ENCODE measurements around the gene S100A13.
"Not testable (repeated sequence)": the region's sequence is repeated elsewhere in the genome, so short reads cannot be mapped to it uniquely, and the experiment has no call there.

The S100A13 gene

DNA sequence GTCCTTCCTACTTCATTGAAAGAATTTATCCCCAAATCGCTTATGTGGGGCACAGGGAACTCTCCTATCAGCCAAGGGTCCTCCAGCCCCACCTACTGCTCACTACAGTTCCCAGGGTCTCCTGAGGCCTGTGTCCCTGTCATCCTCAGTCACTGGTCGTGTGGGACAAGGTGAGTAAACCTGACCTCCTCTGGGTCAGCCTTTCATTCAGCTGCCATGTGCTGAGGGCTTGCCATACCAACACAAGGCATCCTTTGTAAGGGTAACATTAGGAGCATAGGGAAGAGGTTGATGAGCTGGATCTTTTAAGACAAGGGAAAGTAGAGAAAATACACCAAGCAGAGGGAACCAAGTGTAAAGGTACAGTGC is 20.0 kb upstream of the S100A13 start:
- DNase-seq, result no peak

DNA sequence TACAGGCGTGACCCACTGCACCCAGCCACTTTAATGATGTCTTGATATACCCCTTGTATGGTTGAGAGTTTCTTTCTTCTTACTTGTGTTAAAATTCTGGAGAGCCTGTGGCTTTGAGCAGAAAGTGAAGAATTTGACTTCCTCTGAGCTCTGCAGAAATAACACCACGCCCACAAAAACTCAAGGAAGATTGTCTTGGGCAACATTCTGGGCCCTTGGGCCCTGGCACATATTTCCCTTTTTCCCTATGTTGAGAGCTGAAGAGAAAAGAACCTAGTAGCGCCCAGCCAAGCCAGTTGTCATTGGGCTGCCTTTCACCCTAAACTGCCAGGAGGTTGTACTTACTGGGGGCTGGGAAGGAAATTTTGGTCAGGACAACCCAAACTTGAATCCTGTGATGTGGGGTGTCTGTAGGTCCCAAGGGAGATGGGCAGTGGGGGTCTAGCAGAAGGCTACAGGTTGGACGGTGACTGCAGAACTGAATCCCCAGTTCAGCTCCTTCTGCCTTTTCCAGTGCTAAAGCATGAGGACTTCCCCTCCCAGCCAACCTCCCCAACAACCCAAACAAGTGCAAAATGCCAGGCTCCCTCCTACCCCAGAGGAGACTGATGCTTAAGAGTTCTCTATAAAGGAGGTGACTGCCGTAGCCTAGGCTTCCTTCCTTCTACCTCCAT is 19.5 kb upstream of the S100A13 start:
- no peak for DNase-seq

DNA sequence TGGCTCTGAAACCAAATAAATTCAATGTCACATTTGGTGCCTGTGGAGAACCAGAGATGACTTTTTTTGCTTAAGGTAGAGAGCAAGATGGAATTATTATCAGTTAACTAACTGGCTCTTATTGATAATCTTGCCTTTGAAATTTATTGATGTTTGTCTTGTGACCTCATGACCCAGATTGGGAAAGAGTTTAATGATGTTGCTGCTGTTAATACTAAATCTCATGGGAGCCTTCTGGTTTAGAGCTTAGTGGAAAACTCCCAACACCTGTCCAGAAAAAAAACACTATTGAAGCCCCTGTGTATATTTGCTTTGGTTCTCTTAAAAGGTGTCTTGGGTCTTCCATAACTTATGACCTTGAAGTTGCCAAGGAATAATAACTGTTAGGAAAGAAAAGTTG is 16.5 kb upstream of the S100A13 start:
- DNase-seq, result no peak

DNA sequence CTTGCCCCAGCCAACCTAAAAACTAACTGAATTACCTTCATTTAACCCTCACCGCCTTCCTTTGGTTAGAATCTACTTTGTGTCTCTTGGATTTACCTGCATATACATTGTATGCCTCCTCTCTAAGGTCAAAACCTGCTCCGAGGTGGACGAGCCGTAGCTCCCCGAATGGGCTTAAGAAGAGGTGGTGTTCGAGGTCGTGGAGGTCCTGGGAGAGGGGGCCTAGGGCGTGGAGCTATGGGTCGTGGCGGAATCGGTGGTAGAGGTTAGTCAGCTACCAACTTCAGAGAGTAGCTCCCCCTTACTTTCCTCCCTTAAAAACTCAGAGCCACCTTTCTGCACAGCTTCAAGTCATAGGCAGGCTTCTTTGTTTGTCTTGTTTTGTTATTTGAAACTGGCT is 15.8 kb upstream of the S100A13 start:
- no peak for DNase-seq

DNA sequence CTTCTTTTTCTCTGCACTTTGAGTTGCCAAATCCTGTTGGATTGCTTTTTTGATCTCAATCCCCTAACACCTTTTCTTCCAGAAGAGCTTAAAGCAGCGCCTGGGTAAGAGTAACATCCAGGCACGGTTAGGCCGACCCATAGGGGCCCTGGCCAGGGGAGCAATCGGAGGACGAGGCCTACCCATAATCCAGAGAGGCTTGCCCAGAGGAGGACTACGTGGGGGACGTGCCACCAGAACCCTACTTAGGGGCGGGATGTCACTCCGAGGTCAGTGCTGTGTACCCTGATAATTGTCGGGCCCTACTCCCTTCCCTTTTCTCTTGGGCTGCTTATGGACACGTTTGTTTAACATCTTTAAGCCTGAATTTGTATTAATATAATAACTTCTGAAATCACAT is 14.9 kb upstream of the S100A13 start:
- DNase-seq, result no peak

DNA sequence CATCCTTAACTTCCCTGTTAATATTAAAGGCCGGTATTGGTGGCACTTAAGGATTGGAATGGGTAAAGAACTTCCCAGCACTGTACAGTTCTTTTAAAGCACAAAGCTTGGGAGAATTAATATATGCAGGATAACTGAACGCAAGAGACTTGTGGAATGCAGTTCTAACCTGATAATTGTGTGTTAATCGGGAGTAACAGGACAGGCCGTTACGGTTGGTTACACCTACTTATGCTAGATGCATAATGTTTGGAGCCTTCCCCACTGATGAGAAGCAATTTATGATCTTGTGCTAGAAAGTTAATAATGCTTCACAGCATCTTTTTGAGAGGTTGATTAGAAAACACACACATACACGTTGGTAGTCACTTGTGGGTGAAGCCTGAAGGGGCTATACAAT is 13.6 kb upstream of the S100A13 start:
- DNase-seq, result no peak

DNA sequence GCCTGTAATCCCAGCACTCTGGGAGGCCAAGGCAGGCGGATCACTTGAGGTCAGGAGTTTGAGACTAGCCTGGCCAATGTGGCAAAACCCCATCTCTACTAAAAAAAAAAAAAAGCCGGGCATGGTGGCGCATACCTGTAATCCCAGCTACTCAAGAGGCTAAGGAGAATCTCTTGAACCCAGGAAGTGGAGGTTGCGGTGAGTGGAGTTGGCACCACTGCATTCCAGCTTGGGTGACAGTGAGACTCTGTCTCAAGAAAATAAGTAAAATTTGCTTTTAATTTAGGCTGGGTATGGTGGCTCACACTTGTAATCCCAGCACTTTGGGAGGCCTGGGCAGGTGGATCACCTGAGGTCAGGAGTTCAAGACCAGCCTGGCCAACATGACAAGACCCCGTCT is 12.9 kb upstream of the S100A13 start:
- not testable (repeated sequence) for DNase-seq

DNA sequence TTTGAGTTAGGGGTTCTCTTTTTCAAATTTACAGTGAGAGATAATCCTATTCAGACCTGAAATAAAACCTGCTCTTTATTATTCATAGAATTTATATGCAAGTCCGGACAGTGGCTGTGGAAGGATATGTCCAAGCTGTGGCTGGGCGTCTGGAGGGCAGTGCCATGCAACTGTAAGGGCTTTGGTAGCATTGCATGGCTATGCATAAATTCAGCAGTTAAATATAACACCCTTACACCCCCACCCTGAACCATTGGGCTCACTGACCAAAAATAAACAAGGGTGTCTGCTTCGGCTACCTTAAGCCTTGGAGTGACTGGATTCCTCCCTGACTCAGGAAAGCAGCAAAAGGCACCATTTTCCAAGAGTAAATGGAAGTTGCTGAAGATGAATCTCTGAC is 12.0 kb upstream of the S100A13 start:
- DNase-seq, result no peak

DNA sequence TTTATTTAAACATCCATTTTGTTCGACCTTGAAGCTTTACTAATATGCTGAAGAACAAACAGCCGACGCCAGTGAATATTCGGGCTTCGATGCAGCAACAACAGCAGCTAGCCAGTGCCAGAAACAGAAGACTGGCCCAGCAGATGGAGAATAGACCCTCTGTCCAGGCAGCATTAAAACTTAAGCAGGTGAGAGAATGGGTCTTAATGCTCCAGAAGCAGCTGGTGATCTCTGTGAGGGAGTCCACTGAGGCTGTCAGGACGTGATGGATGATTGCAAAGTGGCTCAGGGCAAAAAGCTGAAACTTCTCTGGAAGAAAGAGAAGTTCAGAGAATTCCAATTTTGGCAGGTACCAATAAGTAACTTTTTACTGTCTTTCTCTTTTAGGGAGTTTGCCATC is 11.0 kb upstream of the S100A13 start:
- no peak for DNase-seq

DNA sequence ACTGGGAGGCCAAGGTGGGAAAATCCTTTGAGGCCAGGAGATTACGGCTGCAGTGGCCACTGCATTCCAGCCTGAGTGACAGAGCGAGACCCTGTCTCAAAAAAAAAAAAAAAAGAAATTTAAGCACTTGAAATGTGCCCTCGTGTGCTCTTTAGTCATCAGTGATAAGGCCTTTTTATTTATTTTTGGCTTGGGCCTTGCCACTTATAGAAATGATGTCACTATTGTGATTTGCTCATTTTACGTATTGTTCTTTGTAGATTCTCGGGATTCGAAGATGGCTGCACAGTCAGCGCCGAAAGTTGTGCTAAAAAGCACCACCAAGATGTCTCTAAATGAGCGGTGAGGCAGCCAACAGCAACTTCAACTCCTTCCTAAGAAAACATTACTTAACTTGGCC is 9.0 kb upstream of the S100A13 start:
- no peak for DNase-seq

DNA sequence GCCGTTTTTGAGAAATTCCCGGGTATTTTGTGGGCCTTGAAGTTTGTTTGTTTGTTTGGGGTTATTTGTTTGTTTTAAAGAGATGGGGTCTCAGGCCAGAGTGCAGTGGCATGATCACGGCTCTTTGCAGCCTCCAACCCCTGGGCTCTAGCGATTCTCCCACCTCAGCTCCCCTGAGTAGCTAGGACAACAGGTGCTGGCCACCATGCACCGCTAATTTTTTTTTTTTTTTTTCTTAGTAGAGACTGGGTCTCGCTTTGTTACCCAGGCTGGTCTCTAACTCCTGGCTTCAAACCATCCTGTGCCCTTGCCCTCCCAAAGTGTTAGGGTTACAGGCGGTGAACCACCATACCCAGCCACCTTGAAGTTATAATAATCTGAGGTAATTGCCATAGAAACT is 8.6 kb upstream of the S100A13 start:
- no peak for DNase-seq

DNA sequence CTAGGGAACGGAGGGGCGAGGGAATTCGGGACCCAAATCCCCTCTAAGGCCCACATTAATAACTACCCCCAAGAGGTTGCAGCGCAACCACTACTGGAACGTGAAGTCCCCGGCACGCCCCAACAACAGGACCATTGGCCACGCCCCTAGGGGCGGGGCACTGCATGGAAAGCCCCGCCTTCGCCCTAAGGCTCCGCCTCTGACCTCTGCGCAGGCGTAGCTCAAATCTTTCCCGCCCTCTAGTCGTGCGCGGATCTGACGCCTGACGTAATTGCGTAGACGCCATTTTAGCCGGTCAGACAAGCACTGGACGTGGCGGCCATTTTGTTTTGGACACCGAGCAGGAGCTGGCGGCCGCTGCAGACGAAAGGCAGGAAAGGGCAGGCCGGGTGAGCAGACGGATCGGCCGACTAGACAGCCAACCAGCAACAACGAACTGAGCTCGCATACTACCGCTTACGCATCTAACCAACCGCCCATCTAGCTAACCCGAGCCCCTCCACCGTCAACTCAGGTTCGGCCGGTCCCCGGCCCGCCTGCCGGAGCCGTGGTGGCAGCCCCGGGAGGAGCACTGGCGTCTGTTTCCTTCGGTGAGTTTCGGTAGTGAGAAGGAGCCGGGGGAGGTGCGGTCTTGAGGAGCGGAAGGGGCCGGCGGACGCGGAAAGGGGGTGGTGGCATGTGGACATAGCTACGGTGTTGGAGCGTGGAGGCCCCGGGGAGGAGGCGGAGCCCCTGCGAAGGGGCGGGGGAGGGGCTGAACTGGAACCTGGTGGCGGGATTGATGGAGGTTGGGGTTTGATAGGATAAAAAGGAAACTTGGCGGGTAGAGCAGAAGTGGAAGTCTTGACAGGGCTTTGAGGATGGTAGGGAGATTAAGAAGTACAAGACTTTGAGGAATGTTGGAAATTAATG is 6.7 kb upstream of the S100A13 start, which contains the start of gene CHTOP:
CHTOP (plus strand) TSS at position 313 of the 912 bp plus-strand sequence. CDS start 2,523 bp downstream, outside the sequence.
- DNase-seq, result peak; percentile 90

DNA sequence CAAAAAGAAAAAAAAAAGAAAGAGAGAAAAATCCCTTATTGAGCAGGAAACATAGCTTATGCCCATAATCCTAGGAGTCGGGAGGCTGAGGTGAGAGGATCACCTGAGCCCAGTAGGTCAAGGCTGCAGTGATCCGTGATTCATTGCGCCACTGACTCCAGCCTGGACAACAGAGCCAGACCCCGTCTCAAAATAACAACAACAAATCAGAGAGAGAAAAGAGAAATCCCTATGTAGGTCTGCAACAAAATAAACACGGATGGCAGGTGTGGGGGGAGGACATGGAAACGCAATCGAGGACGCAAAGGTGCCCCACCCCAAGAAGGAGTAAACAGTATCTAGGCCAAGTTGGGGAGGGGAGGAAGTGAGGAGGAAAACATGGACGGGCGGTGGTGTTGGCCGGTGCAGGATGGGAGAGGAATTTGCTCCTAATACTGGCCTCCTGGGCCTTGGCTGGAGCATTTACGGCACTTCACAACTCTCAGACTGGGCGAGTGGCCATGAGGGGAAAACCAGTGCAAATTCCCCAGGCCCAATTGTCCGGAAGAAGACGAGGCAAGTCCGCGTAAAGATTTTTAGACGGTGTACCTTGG is 6.0 kb upstream of the S100A13 start:
- no peak for DNase-seq

DNA sequence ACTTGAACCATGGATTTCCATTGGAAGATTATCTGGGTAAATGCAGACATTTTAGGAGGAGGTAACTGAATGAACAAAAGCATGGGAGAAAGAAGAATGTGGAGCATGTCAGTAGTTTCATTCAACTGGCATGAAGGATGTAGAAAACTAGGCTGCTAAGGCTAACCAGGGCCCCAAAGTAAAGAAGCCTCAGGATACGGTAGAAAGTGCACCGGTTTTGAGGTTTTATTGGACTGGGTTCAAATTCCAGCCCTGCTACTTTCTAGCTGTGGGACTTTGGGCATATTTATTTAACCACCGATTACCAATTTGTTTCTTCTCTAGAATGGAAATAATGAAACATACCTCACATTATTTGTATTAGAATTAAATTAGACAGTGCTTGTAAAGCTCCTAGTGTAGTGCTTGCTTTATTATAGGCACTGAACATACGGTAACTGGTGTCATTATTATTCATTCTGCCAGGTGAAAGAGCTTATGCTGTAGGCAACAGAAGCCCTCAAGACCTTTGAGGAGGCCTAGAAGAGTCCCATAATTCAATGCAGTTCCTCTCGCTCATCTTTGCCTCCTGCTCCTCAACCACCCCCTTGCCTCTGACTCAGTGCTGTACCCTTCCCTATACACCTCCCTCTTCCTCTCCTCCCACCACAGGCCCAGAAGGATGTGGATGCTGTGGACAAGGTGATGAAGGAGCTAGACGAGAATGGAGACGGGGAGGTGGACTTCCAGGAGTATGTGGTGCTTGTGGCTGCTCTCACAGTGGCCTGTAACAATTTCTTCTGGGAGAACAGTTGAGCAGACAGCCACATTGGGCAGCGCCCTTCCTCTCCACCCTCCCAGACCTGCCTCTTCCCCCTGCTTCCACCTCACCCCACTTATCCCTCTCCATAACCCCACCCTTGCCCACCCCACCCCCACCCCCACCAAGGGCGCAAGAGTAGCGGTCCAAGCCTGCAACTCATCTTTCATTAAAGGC is 4.0 kb upstream of the S100A13 start:
- no peak for DNase-seq

DNA sequence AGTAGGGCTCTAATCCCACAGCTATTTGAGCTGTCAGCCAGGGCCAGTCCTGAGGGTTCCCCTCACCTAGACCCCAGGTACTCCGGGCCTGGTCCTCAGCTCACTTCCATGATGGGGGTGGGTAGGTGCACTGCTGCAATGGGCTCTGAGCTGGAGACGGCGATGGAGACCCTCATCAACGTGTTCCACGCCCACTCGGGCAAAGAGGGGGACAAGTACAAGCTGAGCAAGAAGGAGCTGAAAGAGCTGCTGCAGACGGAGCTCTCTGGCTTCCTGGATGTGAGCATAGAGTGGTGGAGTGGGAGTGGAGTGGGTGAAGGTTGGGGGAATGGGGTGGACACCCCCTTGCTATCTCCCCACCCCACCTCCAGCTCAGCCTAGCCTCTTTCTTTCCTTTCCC is 3.1 kb upstream of the S100A13 start:
- DNase-seq, result no peak

DNA sequence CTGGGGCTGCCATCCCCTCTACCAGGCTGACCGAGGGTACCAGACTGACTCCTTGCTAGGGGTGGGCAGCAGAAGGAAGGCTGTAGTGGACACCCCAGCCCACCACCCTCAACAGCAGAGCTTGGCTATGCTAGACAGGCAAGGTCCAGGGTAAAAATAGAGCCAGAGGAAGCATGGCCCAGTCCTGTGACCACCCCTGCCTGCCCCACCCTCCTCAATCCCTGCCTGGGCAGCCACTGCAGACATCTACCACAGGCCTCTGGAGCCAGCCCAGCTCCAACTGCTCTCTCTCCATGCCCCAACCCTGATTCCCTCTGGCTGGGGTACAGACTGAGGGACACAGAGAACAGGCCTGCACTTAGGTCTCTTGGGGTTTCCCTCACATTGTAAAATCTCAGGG is 2.7 kb upstream of the S100A13 start:
- DNase-seq, result no peak

DNA sequence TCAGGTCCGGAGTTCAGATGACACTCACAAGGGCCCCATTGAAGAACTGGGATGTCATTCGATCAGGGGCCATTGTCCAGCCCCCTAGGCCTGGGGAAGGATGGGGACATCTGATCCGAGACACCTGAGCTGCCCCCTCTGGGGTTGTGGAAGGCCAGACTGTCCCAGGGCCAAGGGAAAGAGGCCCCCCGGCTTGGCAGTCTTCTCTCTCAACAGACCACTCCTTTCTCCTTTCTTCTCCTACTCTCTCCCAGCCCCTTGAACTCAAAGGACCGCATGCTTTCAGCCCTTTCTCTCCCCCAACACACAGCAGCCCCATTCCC is 2.0 kb upstream of the S100A13 start:
- DNase-seq, result no peak

DNA sequence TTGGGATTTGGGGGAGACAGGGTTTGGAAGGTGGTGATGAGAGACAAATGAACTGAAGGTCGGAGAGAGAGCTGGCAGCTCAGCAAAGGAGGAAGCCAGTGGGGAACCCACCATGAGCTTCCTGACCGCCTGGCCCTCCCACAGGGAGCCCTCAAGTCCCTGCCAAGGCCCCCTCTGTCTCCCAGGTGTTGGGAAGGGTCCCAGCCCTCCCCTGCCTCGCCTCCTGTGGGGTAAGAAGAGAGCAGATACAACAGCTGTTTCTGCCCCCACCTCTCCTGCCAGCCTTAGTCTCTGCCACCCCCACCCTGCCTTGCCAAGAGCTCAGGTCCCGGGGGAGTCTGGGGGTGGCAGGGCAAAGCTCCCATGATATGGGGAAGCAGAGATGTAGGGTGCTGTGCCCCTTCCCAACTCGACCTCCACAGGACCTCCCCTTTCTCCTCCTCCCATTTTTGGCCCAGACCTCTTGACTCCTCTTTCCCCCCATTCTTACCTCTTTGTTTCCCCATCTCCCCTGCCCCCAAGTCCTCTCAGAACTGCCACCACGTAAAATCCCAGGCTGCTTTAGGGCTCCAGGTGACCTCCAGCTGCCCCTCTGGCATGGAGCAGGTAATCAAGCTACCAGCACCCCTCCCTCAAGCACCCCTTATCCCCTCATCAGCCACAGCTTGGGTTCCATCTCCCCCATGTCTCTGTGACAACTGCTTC is 1.5 kb upstream of the S100A13 start:
- DNase-seq, result no peak

DNA sequence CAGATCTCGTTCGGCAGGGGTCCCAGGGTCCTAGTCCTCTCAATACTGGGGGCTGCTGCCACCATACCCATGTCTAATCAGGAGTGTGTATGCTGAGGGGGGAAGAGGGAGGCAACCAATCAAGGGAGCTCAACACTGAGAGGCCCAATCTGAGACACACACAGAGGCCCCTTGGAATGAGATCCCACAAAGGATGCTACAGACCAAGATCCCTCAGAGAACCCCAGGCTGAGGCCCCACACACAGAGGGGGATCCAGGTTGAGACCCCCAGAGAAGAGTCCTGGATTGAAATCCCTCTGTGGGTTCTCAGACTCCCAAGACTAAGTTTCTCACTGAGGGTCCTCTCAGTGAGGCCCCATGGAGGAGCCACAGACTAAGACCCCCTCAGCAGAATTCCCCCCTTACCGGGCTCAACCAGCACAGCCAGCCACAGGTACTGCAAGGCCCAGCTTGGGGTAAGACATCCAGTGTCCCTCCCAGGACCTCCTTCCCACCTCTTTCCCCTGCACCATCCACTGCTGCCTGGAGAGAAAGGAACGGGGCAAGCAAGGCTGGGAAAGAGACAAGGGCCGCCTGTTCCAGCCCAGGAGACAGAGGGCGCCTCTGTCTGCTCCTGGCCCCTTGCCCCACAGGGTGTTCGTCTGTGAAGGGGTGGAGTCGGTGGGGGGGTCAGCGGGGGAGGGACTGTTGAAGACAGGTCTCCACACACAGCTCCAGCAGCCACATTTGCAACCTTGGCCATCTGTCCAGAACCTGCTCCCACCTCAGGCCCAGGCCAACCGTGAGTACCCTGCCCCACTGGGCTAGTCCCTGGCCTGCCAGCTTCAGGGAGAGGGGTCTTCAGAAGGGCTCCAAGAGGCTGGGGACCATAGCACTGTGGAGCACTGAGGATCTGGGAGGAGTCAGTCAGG is 666 bp upstream of the S100A13 start, which contains the start of gene S100A1:
S100A1 (plus strand) TSS at position 720 of the 912 bp plus-strand sequence. CDS start 2,088 bp downstream, outside the sequence.
- DNase-seq, result no peak

DNA sequence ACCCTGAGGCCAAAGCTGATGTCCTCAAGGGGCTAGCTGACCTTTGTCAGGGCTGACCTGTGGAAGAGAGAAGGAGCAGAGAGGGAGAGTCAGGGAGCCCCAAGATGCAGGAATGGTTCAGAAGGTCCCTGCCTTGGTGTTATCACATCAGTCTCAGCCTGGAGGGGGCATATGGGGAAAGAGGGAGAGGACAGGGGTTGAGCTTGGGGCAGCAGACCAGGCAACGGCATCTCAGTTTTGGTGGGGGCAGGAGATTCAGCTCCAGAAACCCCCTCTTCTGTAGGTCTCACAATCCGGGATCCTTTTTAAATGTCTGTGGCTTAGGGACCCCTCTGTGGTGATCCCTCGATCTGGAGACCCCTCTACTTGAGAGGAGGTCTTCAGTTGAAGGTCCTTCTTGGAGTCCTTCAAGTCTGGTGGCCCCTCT is 815 bp downstream of the S100A13 start:
- DNase-seq, result no peak

Measured in DMS79 treated with DMSO at 0.1 percent for 48 hours (cell line).